ENCODE measurements around the gene TM4SF4.
"Not testable (repeated sequence)": the region's sequence is repeated elsewhere in the genome, so short reads cannot be mapped to it uniquely, and the experiment has no call there.

TM4SF4 gene

GRCh38 chr3:149442851-149443544 lies 31.5 kb upstream of the TM4SF4 start:
- H3K4me3 ChIP-seq (ENCODE audit: low read length): no peak overlapping the region
- TF ChIP-seq CTCF (conservative IDR thresholded peaks at IDR 0.05; ENCODE audit: low read depth, low read length): no peak
- peak; percentile 77 for DNase-seq (ENCODE audit: low read depth)

GRCh38 chr3:149443545-149443912 lies 31.0 kb upstream of the TM4SF4 start:
- DNase-seq (ENCODE audit: low read depth): no peak
- no peak for TF ChIP-seq CTCF (conservative IDR thresholded peaks at IDR 0.05; ENCODE audit: low read depth, low read length)
- H3K4me3 ChIP-seq (ENCODE audit: low read length): no peak overlapping the region

GRCh38 chr3:149444867-149445266 lies 29.6 kb upstream of the TM4SF4 start:
- not testable (repeated sequence) for DNase-seq (ENCODE audit: low read depth); H3K4me3 ChIP-seq (ENCODE audit: low read length)

- peak; percentile 78 for DNase-seq (ENCODE audit: low read depth)
- no peak for TF ChIP-seq CTCF (conservative IDR thresholded peaks at IDR 0.05; ENCODE audit: low read depth, low read length)
- no peak overlapping the region for H3K4me3 ChIP-seq (ENCODE audit: low read length)
Observed at GRCh38 chr3:149448331-149448831, 26.1 kb upstream of the TM4SF4 start.

GRCh38 chr3:149449182-149449581 lies 25.3 kb upstream of the TM4SF4 start:
- no peak for TF ChIP-seq CTCF (conservative IDR thresholded peaks at IDR 0.05; ENCODE audit: low read depth, low read length)
- no peak overlapping the region for H3K4me3 ChIP-seq (ENCODE audit: low read length)
- DNase-seq (ENCODE audit: low read depth): no peak

DNA sequence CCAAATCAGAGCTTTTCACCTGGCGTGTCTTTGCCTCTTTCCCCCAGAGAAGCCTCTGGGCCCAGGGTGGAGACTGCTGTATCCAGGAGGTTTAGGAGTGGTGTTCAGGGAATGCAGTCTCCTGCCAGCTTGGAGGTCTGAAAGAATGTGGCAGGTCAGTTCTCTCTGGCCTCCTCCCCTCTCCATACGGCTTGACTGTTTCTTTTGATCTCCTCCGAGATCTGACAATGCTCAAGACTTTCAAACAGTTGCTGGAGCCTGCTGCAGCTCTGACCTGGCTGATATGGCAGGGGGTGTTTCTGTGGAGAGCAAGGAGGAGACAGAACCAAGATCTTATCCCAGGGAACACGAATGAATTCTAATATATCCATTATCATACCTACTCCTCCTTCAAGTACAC lies 24.7 kb upstream of the TM4SF4 start:
- no peak for TF ChIP-seq CTCF (conservative IDR thresholded peaks at IDR 0.05; ENCODE audit: low read depth, low read length)
- no peak for DNase-seq (ENCODE audit: low read depth)

GRCh38 chr3:149450281-149450680 lies 24.2 kb upstream of the TM4SF4 start:
- TF ChIP-seq CTCF (conservative IDR thresholded peaks at IDR 0.05; ENCODE audit: low read depth, low read length): no peak
- DNase-seq (ENCODE audit: low read depth): no peak
- H3K4me3 ChIP-seq (ENCODE audit: low read length): no peak overlapping the region

More for the DNA sequence above, 24.7 kb upstream of the TM4SF4 start:
- H3K4me3 ChIP-seq (ENCODE audit: low read length): no peak overlapping the region

Measured in retinal pigment epithelial cell (primary cell).